ENCODE results near the gene DEAF1. TPM values are rescaled to one million over a fixed set of nuclear protein-coding genes. Genes with fewer than 3 reads are reported as not detected.

Gene DEAF1
- total and polyA plus RNA-seq, 10 of the 15 experiments (the other 5 are each of a cell fraction or from before 2014, with no cell fraction given) = 0.68 to 51.3 (median 25.9) TPM

GRCh38 chr11:616320-617198 is 78.5 kb downstream of the DEAF1 start (continued):
- TF ChIP-seq ZBTB4 (CRISPR knock-in tag; IDR thresholded peaks at IDR 0.05) (no peak), POLR2AphosphoS2 (IDR thresholded peaks at IDR 0.05; ENCODE audit: low read depth, low read length) (no peak), MTA2 (IDR thresholded peaks at IDR 0.05; ENCODE audit: low read depth) (peak; percentile 19; the same call in 1 of the 2 replicates), SKIL (IDR thresholded peaks at IDR 0.05; ENCODE audit: low read depth, poor library complexity, severe bottlenecking) (peak; percentile 16), EGR1 (IDR thresholded peaks at IDR 0.05; ENCODE audit: borderline replicate concordance in 1 of 2, low read depth in 2 of 2, low read length in 2 of 2) (no peak), HSF1 (IDR thresholded peaks at IDR 0.05; ENCODE audit: low read depth, low read length) (no peak), SMARCA5 (IDR thresholded peaks at IDR 0.05) (peak; percentile 81), MXI1 (IDR thresholded peaks at IDR 0.05; ENCODE audit: low read depth, low read length) (no peak), MYC (IDR thresholded peaks at IDR 0.05; ENCODE audit: insufficient read depth, insufficient read length, insufficient replicate concordance, low read length, severe bottlenecking) (no peak), ZBTB40 (IDR thresholded peaks at IDR 0.05; ENCODE audit: borderline replicate concordance) (no peak), FOS (IDR thresholded peaks at IDR 0.05; ENCODE audit: borderline replicate concordance, extremely low read depth, insufficient read length) (no peak), SMAD1 (IDR thresholded peaks at IDR 0.05; ENCODE audit: low read depth, partially characterized antibody) (no peak)
- TF ChIP-seq, protein P1, sequence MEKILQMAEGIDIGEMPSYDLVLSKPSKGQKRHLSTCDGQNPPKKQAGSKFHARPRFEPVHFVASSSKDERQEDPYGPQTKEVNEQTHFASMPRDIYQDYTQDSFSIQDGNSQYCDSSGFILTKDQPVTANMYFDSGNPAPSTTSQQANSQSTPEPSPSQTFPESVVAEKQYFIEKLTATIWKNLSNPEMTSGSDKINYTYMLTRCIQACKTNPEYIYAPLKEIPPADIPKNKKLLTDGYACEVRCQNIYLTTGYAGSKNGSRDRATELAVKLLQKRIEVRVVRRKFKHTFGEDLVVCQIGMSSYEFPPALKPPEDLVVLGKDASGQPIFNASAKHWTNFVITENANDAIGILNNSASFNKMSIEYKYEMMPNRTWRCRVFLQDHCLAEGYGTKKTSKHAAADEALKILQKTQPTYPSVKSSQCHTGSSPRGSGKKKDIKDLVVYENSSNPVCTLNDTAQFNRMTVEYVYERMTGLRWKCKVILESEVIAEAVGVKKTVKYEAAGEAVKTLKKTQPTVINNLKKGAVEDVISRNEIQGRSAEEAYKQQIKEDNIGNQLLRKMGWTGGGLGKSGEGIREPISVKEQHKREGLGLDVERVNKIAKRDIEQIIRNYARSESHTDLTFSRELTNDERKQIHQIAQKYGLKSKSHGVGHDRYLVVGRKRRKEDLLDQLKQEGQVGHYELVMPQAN (conservative IDR thresholded peaks at IDR 0.05) = 0 out of 2 replicates have a peak, but pooled peaks have one; percentile 29

Measured in GM12878 (cell line).